Measurements from ENCODE around the gene SDK1. TPM values are rescaled to one million over a fixed set of nuclear protein-coding genes. Genes with fewer than 3 reads are reported as not detected.

Gene SDK1
- total RNA-seq, 1 donor from 2014 or later, result 7.5 TPM

- no peak for DNase-seq (ENCODE audit: low spot score)
These were observed 565.2 kb downstream of the SDK1 start for GRCh38 chr7:3866277-3866676.

- DNase-seq (ENCODE audit: low spot score), result no peak
These were observed 566.8 kb downstream of the SDK1 start for GRCh38 chr7:3867863-3868262.

- no peak for DNase-seq (ENCODE audit: low spot score)
These were observed 578.5 kb downstream of the SDK1 start for GRCh38 chr7:3879355-3880075.

- no peak for DNase-seq (ENCODE audit: low spot score)
These were observed 579.4 kb downstream of the SDK1 start for GRCh38 chr7:3880228-3880987.

- DNase-seq (ENCODE audit: low spot score), result no peak
These were observed 581.7 kb downstream of the SDK1 start for GRCh38 chr7:3882782-3883181.

GRCh38 chr7:3884543-3884942 is 583.5 kb downstream of the SDK1 start:
- no peak for DNase-seq (ENCODE audit: low spot score)

- no peak for DNase-seq (ENCODE audit: low spot score)
These were observed 586.1 kb downstream of the SDK1 start for GRCh38 chr7:3887096-3887690.

GRCh38 chr7:3888096-3888495 is 587.0 kb downstream of the SDK1 start:
- DNase-seq (ENCODE audit: low spot score), result no peak

GRCh38 chr7:3892157-3892556 is 591.1 kb downstream of the SDK1 start:
- DNase-seq (ENCODE audit: low spot score), result no peak

- no peak for DNase-seq (ENCODE audit: low spot score)
These were observed 591.6 kb downstream of the SDK1 start for GRCh38 chr7:3892686-3893085.

GRCh38 chr7:3893151-3893788 is 592.2 kb downstream of the SDK1 start:
- no peak for DNase-seq (ENCODE audit: low spot score)

- DNase-seq (ENCODE audit: low spot score), result no peak
These were observed 592.7 kb downstream of the SDK1 start for GRCh38 chr7:3893789-3894153.

GRCh38 chr7:3895341-3896116 is 594.5 kb downstream of the SDK1 start:
- no peak for DNase-seq (ENCODE audit: low spot score)

- no peak for DNase-seq (ENCODE audit: low spot score)
These were observed 595.2 kb downstream of the SDK1 start for GRCh38 chr7:3896169-3896765.

- DNase-seq (ENCODE audit: low spot score), result no peak
These were observed 596.6 kb downstream of the SDK1 start for GRCh38 chr7:3897430-3898372.

GRCh38 chr7:3899559-3899991 is 598.5 kb downstream of the SDK1 start:
- no peak for DNase-seq (ENCODE audit: low spot score)

GRCh38 chr7:3908153-3908552 is 607.1 kb downstream of the SDK1 start:
- DNase-seq (ENCODE audit: low spot score), result no peak

- DNase-seq (ENCODE audit: low spot score), result no peak
These were observed 608.1 kb downstream of the SDK1 start for GRCh38 chr7:3909128-3909527.

GRCh38 chr7:3910054-3910453 is 609.0 kb downstream of the SDK1 start:
- DNase-seq (ENCODE audit: low spot score), result no peak

- no peak for DNase-seq (ENCODE audit: low spot score)
These were observed 610.6 kb downstream of the SDK1 start for GRCh38 chr7:3911685-3912084.

All from mesenteric fat pad (tissue), 1 donor.